Mucosa of rectum (tissue), 2 donors: ENCODE results near the gene NDUFS2.

Source experiments
- H3K27ac ChIP-seq, 2 donors: one replicate each; pipeline ENCODE4 v1.7.0; 2013; ENCODE audit warnings: inconsistent platforms in 2 of 2, low read depth in 2 of 2, low read length in 2 of 2
- H3K27me3 ChIP-seq, 2 donors: one replicate each; pipeline ENCODE4 v1.7.0; 2013; ENCODE audit warnings: low read length in 2 of 2; ENCODE audit not compliant: control insufficient read depth in 2 of 2, insufficient read depth in 2 of 2
- H3K36me3 ChIP-seq, 2 donors: one replicate each; pipeline ENCODE4 v1.7.0; 2013; ENCODE audit warnings: low read length in 2 of 2; ENCODE audit not compliant: control insufficient read depth in 2 of 2, insufficient read depth in 2 of 2
- H3K4me1 ChIP-seq, 2 donors: one replicate each; pipeline ENCODE4 v1.7.0; 2013; ENCODE audit warnings: low read length in 2 of 2, mild to moderate bottlenecking in 1 of 2; ENCODE audit not compliant: control insufficient read depth in 2 of 2, insufficient read depth in 2 of 2
- H3K4me3 ChIP-seq, 2 donors: one replicate each; pipeline ENCODE4 v1.7.0; 2013; ENCODE audit warnings: low read length in 2 of 2
- H3K9ac ChIP-seq, 2 donors: one replicate each; pipeline ENCODE4 v1.7.0; 2013; ENCODE audit warnings: low read length in 2 of 2, low read depth in 1 of 2, mild to moderate bottlenecking in 1 of 2
- H3K9me3 ChIP-seq, 2 donors: one replicate each; pipeline ENCODE4 v1.7.0; 2013; ENCODE audit warnings: low read length in 2 of 2; ENCODE audit not compliant: control insufficient read depth in 2 of 2
- donor health status: healthy.
- donor health status: Normal muscosa, but diverticular disease.

The NDUFS2 gene

DNA sequence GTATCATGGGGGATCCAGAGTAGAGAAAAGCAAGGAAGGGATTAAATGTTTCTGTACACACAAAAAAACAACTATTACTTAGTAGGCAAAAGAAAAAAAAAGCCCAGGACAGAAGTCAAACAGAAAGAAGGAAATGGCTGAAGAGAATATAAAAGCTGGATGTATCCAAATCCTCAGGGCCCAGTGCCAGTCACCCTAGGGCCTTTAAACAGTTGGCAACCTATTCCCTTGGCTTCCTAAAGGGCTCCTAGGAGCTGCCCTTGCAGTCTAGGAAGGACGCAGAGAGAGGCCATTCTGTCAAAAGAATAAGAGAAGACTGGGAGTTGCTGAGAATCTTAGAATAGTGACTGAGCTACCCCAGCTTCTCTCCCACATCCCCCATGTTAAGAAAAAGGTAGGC lies 29.8 kb upstream of the NDUFS2 start:
- no peak overlapping the region for H3K27ac ChIP-seq
- peaks cover 8 to 10% of the 10 kb centered on the region in 2 donors for H3K4me1 ChIP-seq
- H3K27me3 ChIP-seq, result no peaks in the 10 kb centered on the region
- H3K36me3 ChIP-seq, result peaks cover 24 to 39% of the 10 kb centered on the region in 2 donors
- no peaks in the 10 kb centered on the region for H3K9me3 ChIP-seq
- no peak overlapping the region for H3K9ac ChIP-seq
- H3K4me3 ChIP-seq, result no peak overlapping the region

- Histone ChIP-seq H3K9me3 (no peaks in the 10 kb centered on the region), H3K9ac (no peak overlapping the region), H3K27me3 (no peaks in the 10 kb centered on the region), H3K4me3 (no peak overlapping the region), H3K4me1 (peaks cover 10 to 13% of the 10 kb centered on the region in 2 donors), H3K27ac (no peak overlapping the region), H3K36me3 (peaks cover 24 to 39% of the 10 kb centered on the region in 2 donors)
Observed at GRCh38 chr1:161172776-161173376, 29.3 kb upstream of the NDUFS2 start.

DNA sequence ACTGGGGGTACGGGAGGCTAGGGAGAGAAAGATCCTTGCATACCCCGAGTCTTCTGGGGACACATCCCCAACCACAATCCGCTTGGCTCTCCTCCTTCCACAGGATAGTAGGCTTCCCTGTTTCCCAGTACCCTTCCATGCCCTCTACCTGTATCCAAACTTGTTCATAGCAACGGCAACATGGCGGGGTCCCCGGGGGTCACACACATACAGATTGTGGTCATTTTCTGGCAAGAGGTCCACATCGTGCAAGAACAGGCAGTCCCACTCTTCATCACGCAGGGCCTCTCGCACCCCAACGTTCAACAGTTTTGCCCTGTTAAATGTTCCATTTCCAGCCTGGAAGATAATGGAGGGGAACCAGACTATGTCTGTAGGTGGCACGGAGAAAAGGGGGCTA lies 28.5 kb upstream of the NDUFS2 start:
- H3K9me3 ChIP-seq, result no peaks in the 10 kb centered on the region
- no peak overlapping the region for H3K9ac ChIP-seq
- peaks cover 10 to 13% of the 10 kb centered on the region in 2 donors for H3K4me1 ChIP-seq
- no peaks in the 10 kb centered on the region for H3K27me3 ChIP-seq
- no peak overlapping the region for H3K27ac ChIP-seq
- H3K36me3 ChIP-seq, result peaks cover 24 to 39% of the 10 kb centered on the region in 2 donors
- H3K4me3 ChIP-seq, result no peak overlapping the region

GRCh38 chr1:161174911-161175310 lies 27.3 kb upstream of the NDUFS2 start:
- Histone ChIP-seq H3K36me3 (peaks cover 24 to 39% of the 10 kb centered on the region in 2 donors), H3K9ac (no peak overlapping the region), H3K9me3 (no peaks in the 10 kb centered on the region), H3K4me1 (peaks cover 10 to 13% of the 10 kb centered on the region in 2 donors), H3K4me3 (no peak overlapping the region), H3K27ac (peak overlapping the region in 1 of 2 donors; percentile 91), H3K27me3 (no peaks in the 10 kb centered on the region)

- Histone ChIP-seq H3K36me3 (peaks cover 18 to 33% of the 10 kb centered on the region in 2 donors), H3K9ac (peak overlapping the region; percentile 94), H3K27me3 (no peaks in the 10 kb centered on the region)
Observed at GRCh38 chr1:161175771-161176453, 26.3 kb upstream of the NDUFS2 start.

GRCh38 chr1:161176468-161177111 lies 25.6 kb upstream of the NDUFS2 start:
- Histone ChIP-seq H3K27ac (peak overlapping the region; percentile 80 to 91), H3K4me3 (peak overlapping the region; percentile 92 to 98), H3K36me3 (peaks cover 13 to 26% of the 10 kb centered on the region in 2 donors), H3K4me1 (peaks cover 10 to 13% of the 10 kb centered on the region in 2 donors), H3K9ac (peak overlapping the region; percentile 94), H3K9me3 (no peaks in the 10 kb centered on the region), H3K27me3 (no peaks in the 10 kb centered on the region)

More at GRCh38 chr1:161175771-161176453, 26.3 kb upstream of the NDUFS2 start:
- H3K27ac ChIP-seq, result peak overlapping the region; percentile 80 to 91
- H3K4me3 ChIP-seq, result peak overlapping the region in 1 of 2 donors; percentile 98
- H3K9me3 ChIP-seq, result no peaks in the 10 kb centered on the region
- H3K4me1 ChIP-seq, result peaks cover 10 to 13% of the 10 kb centered on the region in 2 donors

GRCh38 chr1:161177112-161177935 lies 24.8 kb upstream of the NDUFS2 start, which contains the start of gene B4GALT3:
B4GALT3 (minus strand) TSS chr1:161177507; CDS start chr1:161176060, 1,447 bp downstream.
- H3K9ac ChIP-seq, result peak within 1 kb of the TSS; percentile 94
- no peaks in the 10 kb centered on the region for H3K27me3 ChIP-seq
- H3K36me3 ChIP-seq, result peaks cover 7 to 20% of the 10 kb centered on the region in 2 donors
- peak within 1 kb of the TSS; percentile 92 to 98 for H3K4me3 ChIP-seq
- H3K4me1 ChIP-seq, result peaks cover 10 to 13% of the 10 kb centered on the region in 2 donors
- peak within 1 kb of the TSS; percentile 80 to 91 for H3K27ac ChIP-seq
- no peaks in the 10 kb centered on the region for H3K9me3 ChIP-seq

- no peaks in the 10 kb centered on the region for H3K9me3 ChIP-seq
- peaks cover 12 to 13% of the 10 kb centered on the region in 2 donors for H3K4me1 ChIP-seq
- H3K27ac ChIP-seq, result peak overlapping the region; percentile 80 to 91
- peak overlapping the region; percentile 94 for H3K9ac ChIP-seq
- peak overlapping the region; percentile 92 to 98 for H3K4me3 ChIP-seq
- no peaks in the 10 kb centered on the region for H3K27me3 ChIP-seq
- H3K36me3 ChIP-seq, result peaks cover 7 to 17% of the 10 kb centered on the region in 2 donors
Observed at GRCh38 chr1:161177936-161178244, 24.3 kb upstream of the NDUFS2 start.

DNA sequence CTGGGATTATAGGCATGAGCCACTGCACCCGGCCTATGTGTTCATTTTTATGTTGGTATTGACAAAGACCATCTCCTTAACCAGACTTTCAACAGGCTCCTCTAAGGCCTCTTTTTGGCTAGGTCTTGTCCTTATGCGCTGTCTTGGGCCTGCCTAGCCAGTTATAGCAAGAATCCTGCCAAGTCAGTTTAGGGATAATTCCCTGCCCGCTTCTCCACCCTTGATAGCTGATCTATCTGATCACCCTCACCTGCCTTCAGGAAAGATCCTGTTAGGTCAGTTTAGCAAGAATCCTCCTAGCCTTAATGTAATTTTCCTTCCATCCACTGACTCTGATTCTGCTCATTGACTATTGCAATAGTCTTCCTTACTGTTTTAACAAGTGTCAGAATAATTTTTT lies 22.5 kb upstream of the NDUFS2 start:
- Histone ChIP-seq H3K36me3 (peaks cover 0 to 6% of the 10 kb centered on the region in 2 donors), H3K9ac (no peak overlapping the region), H3K27me3 (no peaks in the 10 kb centered on the region), H3K4me1 (peaks cover 13 to 14% of the 10 kb centered on the region in 2 donors), H3K4me3 (no peak overlapping the region), H3K9me3 (no peaks in the 10 kb centered on the region), H3K27ac (no peak overlapping the region)
